Tibial artery (tissue), 4 donors: ENCODE data around the gene CYP46A1.

Experiments
- DNase-seq, 2 donors: peaks; one replicate each; pipeline ENCODE4 v3.0.0-alpha.2; 2019
- H3K27ac ChIP-seq, 2 donors: fragments of 200-600 bp; sonication (generic) in 1 of 2; 1 replicate in 1 of 2; 2 replicates in 1 of 2; pipeline ENCODE4 v1.5.1; 2018 to 2019; ENCODE audit warnings: mild to moderate bottlenecking in 1 of 2
- H3K27me3 ChIP-seq, 2 donors: fragments of 200-600 bp; sonication (generic) in 1 of 2; one replicate each; pipeline versions ENCODE4 v1.5.1 to v1.6.0; 2016 to 2019
- H3K36me3 ChIP-seq, 3 donors: fragments of 200-600 bp; sonication (generic) in 2 of 3; one replicate each; pipeline ENCODE4 v1.5.1; 2016 to 2019; ENCODE audit warnings: mild to moderate bottlenecking in 2 of 3
- H3K4me1 ChIP-seq, 4 donors: fragments of 200-600 bp; sonication (generic) in 2 of 4; 1 replicate in 3 of 4; 2 replicates in 1 of 4; pipeline ENCODE4 v1.5.1; 2016 to 2019
- H3K4me3 ChIP-seq, 2 donors: fragments of 200-600 bp; sonication (generic) in 1 of 2; 1 replicate in 1 of 2; 2 replicates in 1 of 2; pipeline ENCODE4 v1.5.1; 2018 to 2019; ENCODE audit warnings: mild to moderate bottlenecking in 2 of 2
- H3K9me3 ChIP-seq, 3 donors: fragments of 200-600 bp; sonication (generic) in 1 of 3; one replicate each; pipeline ENCODE4 v1.5.1; 2016 to 2019
- intact Hi-C: fragments of 100-400 bp; cut with DNase I; formaldehyde crosslinking; loops from one replicate; pipeline ENCODE4 v1.15.0; 2023; ENCODE audit warnings: low total_unique reads
- TF ChIP-seq, protein P1 (sequence below), 2 experiments: fragments of 200-600 bp in 1 of 2; fragments of 450-650 bp in 1 of 2; IDR thresholded peaks; one replicate each; pipeline ENCODE4 v1.5.1; 2017 to 2019; ENCODE audit warnings: antibody characterized with exemption in 2 of 2, mild to moderate bottlenecking in 1 of 2, moderate library complexity in 1 of 2

The CYP46A1 gene

DNA sequence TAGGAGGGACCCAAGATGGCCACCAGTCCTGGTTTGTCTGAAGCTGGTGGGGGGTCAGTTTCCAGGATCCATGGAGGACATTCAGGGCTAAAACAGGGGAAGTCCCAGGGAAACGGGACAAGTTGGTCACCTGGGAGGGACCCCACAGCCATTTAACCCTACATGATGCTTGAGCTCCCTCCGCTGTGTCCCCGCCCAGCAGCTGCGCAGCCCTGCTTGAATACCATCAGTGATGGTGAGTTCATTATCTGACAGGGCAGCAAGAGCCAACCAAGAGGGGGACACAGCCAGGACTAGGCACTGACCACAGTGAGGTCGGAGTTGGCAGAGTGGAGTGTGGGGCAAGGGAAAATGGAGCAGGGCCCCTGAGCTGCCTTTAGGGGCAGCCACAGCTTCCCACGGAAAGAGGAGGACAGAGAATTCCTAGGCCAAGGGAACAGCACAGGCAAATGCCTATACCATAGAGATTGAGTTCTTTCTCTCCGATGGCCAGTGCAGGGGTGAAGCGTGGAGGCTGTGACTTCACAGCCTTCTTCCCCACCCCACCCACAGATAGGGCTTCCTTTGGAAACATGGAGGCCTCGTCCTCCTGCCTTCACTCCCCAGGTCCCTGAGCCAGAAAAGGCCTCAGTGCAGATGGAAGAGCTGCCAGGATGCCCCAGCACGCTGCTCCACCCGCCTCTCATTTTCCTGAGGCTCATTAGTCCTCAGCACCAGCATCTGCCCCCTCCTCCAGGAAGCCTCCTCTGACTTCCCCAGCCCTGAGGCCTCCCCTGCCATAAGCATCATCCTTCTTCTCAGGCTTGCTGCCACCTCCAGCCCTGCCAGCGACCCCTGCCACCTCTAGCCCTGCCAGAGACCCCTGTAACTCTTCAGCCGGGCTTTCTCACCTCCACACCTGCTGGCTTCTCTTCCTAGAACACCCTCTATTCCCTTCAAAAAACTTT is 51.4 kb downstream of the CYP46A1 start:
- Histone ChIP-seq H3K27ac (no peak overlapping the region), H3K4me1 (peaks cover 0 to 56% (median 33%) of the 10 kb centered on the region in 4 donors), H3K27me3 (no peaks in the 10 kb centered on the region), H3K9me3 (no peaks in the 10 kb centered on the region), H3K4me3 (no peak overlapping the region), H3K36me3 (no peaks in the 10 kb centered on the region)
- DNase-seq, result peak; percentile 12 to 52
- TF ChIP-seq, protein P1, sequence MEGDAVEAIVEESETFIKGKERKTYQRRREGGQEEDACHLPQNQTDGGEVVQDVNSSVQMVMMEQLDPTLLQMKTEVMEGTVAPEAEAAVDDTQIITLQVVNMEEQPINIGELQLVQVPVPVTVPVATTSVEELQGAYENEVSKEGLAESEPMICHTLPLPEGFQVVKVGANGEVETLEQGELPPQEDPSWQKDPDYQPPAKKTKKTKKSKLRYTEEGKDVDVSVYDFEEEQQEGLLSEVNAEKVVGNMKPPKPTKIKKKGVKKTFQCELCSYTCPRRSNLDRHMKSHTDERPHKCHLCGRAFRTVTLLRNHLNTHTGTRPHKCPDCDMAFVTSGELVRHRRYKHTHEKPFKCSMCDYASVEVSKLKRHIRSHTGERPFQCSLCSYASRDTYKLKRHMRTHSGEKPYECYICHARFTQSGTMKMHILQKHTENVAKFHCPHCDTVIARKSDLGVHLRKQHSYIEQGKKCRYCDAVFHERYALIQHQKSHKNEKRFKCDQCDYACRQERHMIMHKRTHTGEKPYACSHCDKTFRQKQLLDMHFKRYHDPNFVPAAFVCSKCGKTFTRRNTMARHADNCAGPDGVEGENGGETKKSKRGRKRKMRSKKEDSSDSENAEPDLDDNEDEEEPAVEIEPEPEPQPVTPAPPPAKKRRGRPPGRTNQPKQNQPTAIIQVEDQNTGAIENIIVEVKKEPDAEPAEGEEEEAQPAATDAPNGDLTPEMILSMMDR (IDR thresholded peaks at IDR 0.05), result no peak
- intact Hi-C loops, result loop anchor here (5.0 kb wide), 1 partner anchor 57 kb away; the partner anchor contains the start of gene EML1

DNA sequence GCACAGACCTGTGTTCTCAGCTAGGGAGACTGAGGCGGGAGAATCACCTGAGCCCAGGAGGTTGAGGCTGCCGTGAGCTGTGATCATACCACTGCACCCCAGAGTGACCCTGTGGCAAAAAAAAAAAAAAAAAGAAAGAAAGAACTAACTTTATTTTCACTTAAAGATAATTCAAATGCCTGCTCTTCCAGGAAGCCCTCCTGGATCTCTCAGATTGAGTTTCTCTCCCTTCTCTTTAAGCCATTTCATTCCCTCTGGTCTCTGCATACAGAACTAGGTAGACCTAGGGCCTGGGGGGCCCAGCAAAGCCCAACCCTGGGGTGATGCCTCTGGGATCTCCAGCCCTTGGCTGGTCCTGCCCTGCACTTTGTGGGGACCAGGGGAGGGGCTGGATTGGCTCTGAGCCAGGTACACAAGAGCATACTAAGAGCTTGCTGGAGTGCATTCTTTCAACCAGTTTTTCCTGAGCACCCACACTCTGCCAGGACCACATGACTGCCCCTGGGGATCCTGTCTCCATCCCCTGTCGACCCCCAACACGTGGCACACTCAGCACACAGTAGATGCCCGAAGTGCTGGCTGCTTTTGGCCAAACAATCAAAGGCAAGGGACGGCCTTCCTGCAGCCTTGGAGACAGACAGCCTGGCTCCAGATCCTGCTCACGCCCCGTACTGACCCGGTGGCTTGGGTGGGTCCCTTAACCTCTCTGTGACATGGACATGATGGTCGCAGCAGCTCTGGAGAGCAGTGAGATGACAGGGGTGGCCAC is 52.7 kb downstream of the CYP46A1 start:
- Histone ChIP-seq H3K4me3 (peak overlapping the region; percentile 59 to 63), H3K27ac (peak overlapping the region; percentile 53 to 71), H3K27me3 (no peaks in the 10 kb centered on the region), H3K36me3 (no peaks in the 10 kb centered on the region), H3K9me3 (no peaks in the 10 kb centered on the region), H3K4me1 (peaks cover 0 to 43% (median 25%) of the 10 kb centered on the region in 4 donors)
- intact Hi-C loops, result loop anchor here (5.0 kb wide), 1 partner anchor 56 kb away; the partner anchor contains the start of gene EML1
- TF ChIP-seq, protein P1 (IDR thresholded peaks at IDR 0.05), result no peak
- no peak for DNase-seq

DNA sequence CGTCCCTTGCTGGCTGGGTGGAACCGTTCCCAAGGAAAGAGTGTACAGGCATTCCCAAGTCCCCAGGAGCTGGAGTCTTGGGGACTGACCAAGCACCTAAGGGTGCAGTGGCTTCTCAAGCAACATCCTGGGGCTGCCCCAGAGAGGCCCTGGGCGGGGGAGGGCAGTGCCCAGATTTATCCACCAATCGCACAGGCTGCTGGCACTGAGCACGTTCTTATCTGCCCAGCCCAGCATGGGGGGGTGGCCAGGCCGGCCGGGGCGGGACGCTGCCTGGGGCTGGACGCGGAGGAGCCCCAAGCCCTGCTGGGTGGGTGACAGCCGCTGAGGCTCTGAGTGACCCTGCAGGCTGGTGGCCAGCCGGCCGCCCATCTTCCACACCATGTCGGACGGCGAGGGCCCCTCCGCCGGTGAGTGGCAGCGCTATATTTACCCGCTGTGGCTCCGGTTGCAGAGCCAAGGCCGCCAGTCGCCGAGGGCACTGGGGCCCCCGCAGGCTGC is 53.4 kb downstream of the CYP46A1 start:
- intact Hi-C loops, result loop anchor here (5.0 kb wide), 1 partner anchor 55 kb away; the partner anchor contains the start of gene EML1
- TF ChIP-seq, protein P1 (IDR thresholded peaks at IDR 0.05), result no peak
- no peaks in the 10 kb centered on the region for H3K9me3 ChIP-seq
- no peaks in the 10 kb centered on the region for H3K27me3 ChIP-seq
- peak overlapping the region; percentile 53 to 71 for H3K27ac ChIP-seq
- peak; percentile 76 to 89 for DNase-seq
- H3K4me1 ChIP-seq, result peaks cover 0 to 37% (median 23%) of the 10 kb centered on the region in 4 donors
- H3K36me3 ChIP-seq, result no peaks in the 10 kb centered on the region
- H3K4me3 ChIP-seq, result peak overlapping the region; percentile 59 to 63

DNA sequence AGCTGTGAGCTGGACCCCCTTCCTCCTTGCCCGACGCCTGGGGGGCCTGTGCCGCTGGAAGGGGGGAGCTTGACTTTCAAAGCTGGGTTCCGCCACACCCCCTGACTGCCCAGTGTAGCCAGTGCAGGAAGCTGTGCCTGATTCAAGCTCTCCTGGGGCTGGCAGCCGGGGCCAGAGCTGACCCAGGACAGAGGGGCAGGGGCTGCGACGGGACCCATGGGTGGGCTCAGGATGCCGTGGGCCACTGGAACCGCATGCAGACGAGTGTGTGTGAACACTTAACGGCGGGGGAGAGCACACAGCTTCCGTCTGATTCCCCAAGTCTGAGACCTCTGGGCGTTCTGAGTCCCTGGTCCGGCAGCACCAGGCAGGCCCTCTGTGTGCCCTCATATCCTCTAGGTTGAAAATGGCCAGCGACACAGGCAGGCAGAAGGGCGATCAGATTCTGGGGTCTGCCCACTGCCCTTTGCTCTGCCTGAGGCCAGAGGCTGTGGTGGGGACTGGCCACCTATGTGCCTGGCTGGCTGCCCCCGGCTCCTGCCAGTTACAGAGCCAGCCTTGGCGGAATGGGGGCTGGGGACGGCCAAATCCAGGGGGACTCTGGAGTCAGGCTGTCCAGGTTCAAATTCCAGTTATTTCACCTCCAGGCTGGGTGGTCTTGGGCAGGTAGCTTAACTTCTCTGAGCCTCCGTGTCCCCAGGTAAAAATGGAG is 54.0 kb downstream of the CYP46A1 start:
- TF ChIP-seq, protein P1 (IDR thresholded peaks at IDR 0.05), result no peak
- no peaks in the 10 kb centered on the region for H3K9me3 ChIP-seq
- H3K27ac ChIP-seq, result peak overlapping the region; percentile 53 to 71
- H3K27me3 ChIP-seq, result no peaks in the 10 kb centered on the region
- intact Hi-C loops, result loop anchor here (5.0 kb wide), 1 partner anchor 54 kb away; the partner anchor contains the start of gene EML1
- peak overlapping the region; percentile 59 to 63 for H3K4me3 ChIP-seq
- peaks cover 0 to 31% (median 21%) of the 10 kb centered on the region in 4 donors for H3K4me1 ChIP-seq
- no peaks in the 10 kb centered on the region for H3K36me3 ChIP-seq
- no peak for DNase-seq

DNA sequence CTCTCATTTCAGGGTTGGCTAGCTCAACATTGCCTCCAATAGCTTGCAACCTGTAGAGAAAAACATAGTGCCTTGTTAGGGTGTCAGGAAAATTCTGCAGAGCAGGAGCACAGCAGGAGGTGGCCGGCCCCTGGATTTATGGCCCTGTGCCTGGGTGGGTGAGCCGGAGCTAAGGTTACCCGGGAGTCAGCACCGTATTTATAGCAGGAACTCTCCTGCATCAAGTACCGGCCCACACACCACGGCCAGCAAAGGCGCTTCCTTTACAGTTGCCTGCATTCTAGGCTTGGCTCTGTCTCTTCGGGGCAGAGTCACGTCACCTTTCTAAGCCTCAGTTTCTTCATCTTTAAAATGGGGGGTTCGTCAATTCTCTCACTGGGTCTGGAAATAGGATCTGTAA is 56.3 kb downstream of the CYP46A1 start:
- no peaks in the 10 kb centered on the region for H3K27me3 ChIP-seq
- H3K4me1 ChIP-seq, result peaks cover 0 to 36% (median 24%) of the 10 kb centered on the region in 4 donors
- H3K36me3 ChIP-seq, result no peaks in the 10 kb centered on the region
- TF ChIP-seq, protein P1 (IDR thresholded peaks at IDR 0.05), result no peak
- no peak overlapping the region for H3K27ac ChIP-seq
- H3K4me3 ChIP-seq, result no peak overlapping the region
- DNase-seq, result no peak
- intact Hi-C loops, result no loop called here
- no peaks in the 10 kb centered on the region for H3K9me3 ChIP-seq
